ENCODE measurements around the gene ADPRH. TPM values are rescaled to one million over a fixed set of nuclear protein-coding genes. Genes with fewer than 3 reads are reported as not detected.

Gene ADPRH
- total and polyA plus RNA-seq, 2 of the 4 experiments (the other 2 are of a cell fraction), result under 0.01 to 0.12 TPM

GRCh38 chr3:119628816-119629445, 49.6 kb downstream of the ADPRH start:
- no peak for ATAC-seq (ENCODE audit: low read depth)
- Histone ChIP-seq H2AFZ (replicated peaks; ENCODE audit: low read length, poor library complexity) (no peak overlapping the region), H3K18ac (ENCODE audit: low read depth, low read length) (no peak overlapping the region), H4K91ac (ENCODE audit: insufficient read depth, low read depth, low read length) (no peak overlapping the region), H3K27ac (ENCODE audit: insufficient read depth, low read length) (no peak overlapping the region), H2BK20ac (ENCODE audit: low read depth, low read length) (no peak overlapping the region), H3K56ac (ENCODE audit: extremely low read depth, insufficient read depth, low read length) (no peak overlapping the region), H3K4me1 (ENCODE audit: control insufficient read depth, insufficient read depth, low read length) (peaks cover 10% of the 10 kb centered on the region), H2BK120ac (ENCODE audit: low read depth, low read length) (no peak overlapping the region), H3K9ac (ENCODE audit: low read depth, low read length) (no peak overlapping the region), H3K14ac (replicated peaks; ENCODE audit: low read depth, low read length) (no peak overlapping the region), H3K27me3 (ENCODE audit: control insufficient read depth, insufficient read depth, low read length) (peaks cover 4% of the 10 kb centered on the region; the same call in 1 of the 2 replicates), H4K8ac (ENCODE audit: low read depth in 2 of 2, low read length in 2 of 2) (no peak overlapping the region), H4K20me1 (ENCODE audit: insufficient read depth, low read length) (no peaks in the 10 kb centered on the region), H3K4ac (ENCODE audit: low read depth, low read length) (no peak overlapping the region; the same call in 1 of the 2 replicates), H3K36me3 (ENCODE audit: control insufficient read depth, insufficient read depth, low read length) (no peaks in the 10 kb centered on the region), H3K9me3 (ENCODE audit: control insufficient read depth, insufficient read depth, low read length) (no peaks in the 10 kb centered on the region; the same call in 1 of the 2 replicates), H3K4me3 (ENCODE audit: insufficient read depth, low read depth, low read length) (no peak overlapping the region), H2AK5ac (ENCODE audit: low read depth, low read length) (no peak overlapping the region; the same call in 1 of the 2 replicates), H3K23ac (ENCODE audit: low read depth, low read length) (no peak overlapping the region), H4K5ac (ENCODE audit: low read depth, low read length) (no peak overlapping the region), H2BK15ac (ENCODE audit: low read depth, low read length) (peak overlapping the region; percentile 59; the same call in 1 of the 3 replicates), H2BK5ac (ENCODE audit: low read depth, low read length, poor library complexity, severe bottlenecking) (no peak overlapping the region), H3K4me2 (ENCODE audit: low read depth, low read length) (no peak overlapping the region), H2AK9ac (replicated peaks; ENCODE audit: low read depth, low read length, poor library complexity) (no peak overlapping the region), H3K79me1 (ENCODE audit: low read depth in 1 of 2, low read length in 2 of 2) (no peaks in the 10 kb centered on the region), H3K9me1 (ENCODE audit: insufficient read depth, low read length) (no peaks in the 10 kb centered on the region; the same call in 1 of the 2 replicates)
- TF ChIP-seq MAFK (IDR thresholded peaks at IDR 0.05; ENCODE audit: low read depth, low read length) (no peak), POLR2A (IDR thresholded peaks at IDR 0.05; ENCODE audit: low read depth, low read length) (no peak), CEBPB (IDR thresholded peaks at IDR 0.05; ENCODE audit: low read depth, low read length) (no peak), RAD21 (IDR thresholded peaks at IDR 0.05; ENCODE audit: low read length) (no peak), ELK1 (IDR thresholded peaks at IDR 0.05; ENCODE audit: borderline replicate concordance, low read depth, low read length) (no peak), BHLHE40 (IDR thresholded peaks at IDR 0.05; ENCODE audit: low read depth, low read length) (no peak), CTCF (conservative IDR thresholded peaks at IDR 0.05; ENCODE audit: low read depth, low read length) (no peak), RFX5 (IDR thresholded peaks at IDR 0.05; ENCODE audit: low read depth, low read length) (no peak), SMC3 (IDR thresholded peaks at IDR 0.05; ENCODE audit: low read depth, low read length) (no peak), NFE2L2 (IDR thresholded peaks at IDR 0.05; ENCODE audit: low read depth, low read length) (no peak), FOS (IDR thresholded peaks at IDR 0.05; ENCODE audit: low read depth, low read length) (no peak), RCOR1 (IDR thresholded peaks at IDR 0.05; ENCODE audit: insufficient replicate concordance, low read length) (no peak), MAZ (IDR thresholded peaks at IDR 0.05; ENCODE audit: borderline replicate concordance, low read depth, low read length) (no peak), USF2 (IDR thresholded peaks at IDR 0.05; ENCODE audit: low read depth, low read length) (no peak), CHD1 (IDR thresholded peaks at IDR 0.05; ENCODE audit: low read depth, low read length) (no peak), MXI1 (IDR thresholded peaks at IDR 0.05; ENCODE audit: borderline replicate concordance, low read depth, low read length) (no peak)
- DNase-seq, result no peak
- in situ Hi-C loops (cut with MboI; ENCODE audit: low sequenced_read_pairs), result no loop called here
- intact Hi-C loops (cut with micrococcal nuclease), result no loop called here
- dilution Hi-C loops (cut with HindIII; ENCODE audit: low sequenced_read_pairs, unreplicated experiment), result no loop called here
- WGBS, 2 experiments (ENCODE audit: extremely low coverage in 2 of 2, insufficient read length in 1 of 2), result no CpG with 5 or more reads among the region's 1 CpG
- BruUV-seq (replicated peaks), result no TSS peak
- ChIA-PET CTCF (no interaction called here), POLR2A (ENCODE audit: unreplicated experiment) (no interaction called here)
